Panc1 (cell line): ENCODE data around the gene E2F2. TPM values are rescaled to one million over a fixed set of nuclear protein-coding genes. Genes with fewer than 3 reads are reported as not detected.

ENCODE experiments used
- ATAC-seq: fragments of 200-7000 bp; cut with Tn5 transposase; 2 replicates; pipeline ENCODE4 v1.9.1; 2020; ENCODE audit warnings: mild to moderate bottlenecking, moderate library complexity
- BruUV-seq: library from RNA; stranded (reverse); fragments of 400-500 nt; replicated peaks from 2 replicates; lab custom pipeline; 2021; lab: Mats Ljungman, UMichigan
- CTCF ChIA-PET: fragments of 300-600 bp; sonication (Branson Sonifier 250); formaldehyde crosslinking; loops from one replicate; lab custom pipeline; 2022; ENCODE audit warnings: antibody characterized with exemption; lab: Charles Lee
- POLR2A ChIA-PET: fragments of 300-600 bp; sonication (Branson Sonifier 250); formaldehyde crosslinking; loops from one replicate; lab custom pipeline; 2022; ENCODE audit warnings: antibody characterized with exemption; lab: Charles Lee
- DNase-seq: peaks from one replicate; pipeline ENCODE4 v3.0.0-alpha.2; 2010; ENCODE audit warnings: low read depth, low spot score
- H3K27ac ChIP-seq: 2 replicates; pipeline ENCODE4 v1.5.1; 2011; ENCODE audit warnings: mild to moderate bottlenecking, low read length, inconsistent platforms
- H3K27me3 ChIP-seq: fragments of 200-500 bp; sonication (Bioruptor generic); 2 replicates; pipeline ENCODE4 v1.6.0; 2014; ENCODE audit warnings: low read length, inconsistent platforms; ENCODE audit not compliant: control insufficient read depth, insufficient read depth
- H3K36me3 ChIP-seq: fragments of 200-500 bp; sonication (Bioruptor generic); 2 replicates; pipeline ENCODE4 v1.5.1; 2014; ENCODE audit warnings: inconsistent platforms, mild to moderate bottlenecking, low read length, moderate library complexity; ENCODE audit not compliant: control insufficient read depth, insufficient read depth
- H3K4me1 ChIP-seq: 2 replicates; pipeline ENCODE4 v1.5.1; 2011; ENCODE audit warnings: inconsistent platforms, mild to moderate bottlenecking, low read length, moderate library complexity; ENCODE audit not compliant: control insufficient read depth, insufficient read depth
- H3K4me3 ChIP-seq, 2 experiments: 2 replicates each; pipeline ENCODE4 v1.5.1; 2011 to 2012; ENCODE audit warnings: low read depth in 2 of 2, low read length in 2 of 2, mild to moderate bottlenecking in 2 of 2, inconsistent platforms in 1 of 2, moderate library complexity in 1 of 2
- H3K9me3 ChIP-seq: fragments of 200-500 bp; sonication (Bioruptor generic); 2 replicates; pipeline ENCODE4 v1.5.1; 2014; ENCODE audit warnings: low read depth, mild to moderate bottlenecking, inconsistent platforms, low read length, moderate library complexity; ENCODE audit not compliant: control insufficient read depth, insufficient read depth
- POLR2AphosphoS5 ChIP-seq: IDR thresholded peaks from 2 replicates; pipeline ENCODE4 v1.6.1; 2012; ENCODE audit warnings: mild to moderate bottlenecking, low read depth, low read length, moderate library complexity
- SIN3A ChIP-seq: IDR thresholded peaks from 2 replicates; pipeline ENCODE4 v1.6.1; 2012; ENCODE audit warnings: low read depth, mild to moderate bottlenecking, low read length, moderate library complexity, borderline replicate concordance; ENCODE audit not compliant: insufficient read depth
- TCF7L2 ChIP-seq: IDR thresholded peaks from 2 replicates; pipeline ENCODE4 v1.6.1; 2011; ENCODE audit warnings: mild to moderate bottlenecking, low read depth, low read length, inconsistent platforms
- in situ Hi-C: cut with HindIII; loops from 2 replicates; pipeline ENCODE4 v1.10.0; 2016; ENCODE audit warnings: low sequenced_read_pairs, low pct_unique_long_range_greater_than_20kb
- intact Hi-C: fragments of 100-400 bp; cut with micrococcal nuclease; formaldehyde crosslinking; loops from one replicate; pipeline ENCODE4 v1.10.0; 2022; ENCODE audit not compliant: unreplicated experiment
- total RNA-seq: library from RNA; stranded (reverse); gene quantifications from one replicate; pipeline ENCODE4 v1.2.1, GENCODE V29; 2021; ENCODE audit not compliant: unreplicated experiment
- TF ChIP-seq, protein P1 (sequence below): fragments of 450-650 bp; IDR thresholded peaks from 2 replicates; pipeline ENCODE4 v1.5.1; 2017; ENCODE audit warnings: mild to moderate bottlenecking
- TF ChIP-seq, protein P2 (sequence below), 2 experiments: IDR thresholded peaks; 2 replicates each; pipeline ENCODE4 v1.6.1; 2011 to 2012; ENCODE audit warnings: low read depth in 2 of 2, control low read depth in 1 of 2, low read length in 1 of 2, mild to moderate bottlenecking in 1 of 2, moderate library complexity in 1 of 2; ENCODE audit not compliant: insufficient read depth in 1 of 2

Gene E2F2
- total RNA-seq, 1 experiment from 2014 or later = 9.5 TPM

DNA sequence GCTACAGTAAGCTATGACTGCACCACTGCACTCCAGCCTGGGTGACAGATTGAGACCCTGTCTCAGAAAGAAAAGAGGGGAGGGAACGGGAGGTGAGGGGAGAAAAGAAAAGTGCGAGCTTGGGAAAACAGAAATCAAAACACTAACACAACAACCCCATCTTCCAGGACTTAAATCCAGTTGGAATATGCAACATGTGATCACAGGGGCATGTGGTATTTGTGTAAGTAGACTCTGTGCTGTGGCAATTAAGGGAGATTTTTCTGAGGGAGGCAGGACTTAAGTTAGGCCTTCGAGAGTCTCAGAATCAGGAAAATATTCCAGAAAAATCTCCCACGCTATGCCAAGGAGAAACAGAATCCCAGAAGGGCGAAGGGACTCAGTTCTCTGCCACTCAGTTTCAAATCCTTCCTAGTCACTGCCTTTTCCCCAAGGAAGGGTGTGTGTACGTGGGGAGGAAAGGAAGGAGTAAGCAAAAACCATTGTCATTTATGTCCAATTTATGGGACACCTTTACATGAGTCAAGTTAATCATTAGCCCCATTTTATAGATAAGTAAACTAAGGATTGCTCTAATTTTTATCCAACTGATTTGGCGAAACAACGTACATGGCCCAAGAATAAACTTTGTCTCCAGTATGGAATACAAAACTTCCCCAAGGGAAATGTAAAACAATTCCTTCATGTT, 16.0 kb upstream of the E2F2 start:
- BruUV-seq = no TSS peak
- Histone ChIP-seq H3K4me1 (peaks cover 7% of the 10 kb centered on the region; the same call in 1 of the 2 replicates), H3K36me3 (no peaks in the 10 kb centered on the region), H3K27ac (peak overlapping the region; percentile 37; the same call in 1 of the 2 replicates), H3K4me3 (no peak overlapping the region), H3K9me3 (no peaks in the 10 kb centered on the region), H3K27me3 (no peaks in the 10 kb centered on the region)
- intact Hi-C loops (no loop called here), in situ Hi-C loops (no loop called here)
- DNase-seq = no peak
- ChIA-PET CTCF (interaction anchor here (0.6 to 4.8 kb wide), 2 partner anchors 91 to 144 kb away, joined by 6 to 68 read pairs; no protein-coding TSS in a partner anchor), POLR2A (interaction anchor here (0.6 to 1.1 kb wide), 3 partner anchors 11 to 357 kb away, joined by 3 to 4 read pairs (median 3); no protein-coding TSS in a partner anchor)
- ATAC-seq = no peak
- TF ChIP-seq SIN3A (no peak), POLR2AphosphoS5 (no peak), TCF7L2 (no peak)
- TF ChIP-seq, protein P1, sequence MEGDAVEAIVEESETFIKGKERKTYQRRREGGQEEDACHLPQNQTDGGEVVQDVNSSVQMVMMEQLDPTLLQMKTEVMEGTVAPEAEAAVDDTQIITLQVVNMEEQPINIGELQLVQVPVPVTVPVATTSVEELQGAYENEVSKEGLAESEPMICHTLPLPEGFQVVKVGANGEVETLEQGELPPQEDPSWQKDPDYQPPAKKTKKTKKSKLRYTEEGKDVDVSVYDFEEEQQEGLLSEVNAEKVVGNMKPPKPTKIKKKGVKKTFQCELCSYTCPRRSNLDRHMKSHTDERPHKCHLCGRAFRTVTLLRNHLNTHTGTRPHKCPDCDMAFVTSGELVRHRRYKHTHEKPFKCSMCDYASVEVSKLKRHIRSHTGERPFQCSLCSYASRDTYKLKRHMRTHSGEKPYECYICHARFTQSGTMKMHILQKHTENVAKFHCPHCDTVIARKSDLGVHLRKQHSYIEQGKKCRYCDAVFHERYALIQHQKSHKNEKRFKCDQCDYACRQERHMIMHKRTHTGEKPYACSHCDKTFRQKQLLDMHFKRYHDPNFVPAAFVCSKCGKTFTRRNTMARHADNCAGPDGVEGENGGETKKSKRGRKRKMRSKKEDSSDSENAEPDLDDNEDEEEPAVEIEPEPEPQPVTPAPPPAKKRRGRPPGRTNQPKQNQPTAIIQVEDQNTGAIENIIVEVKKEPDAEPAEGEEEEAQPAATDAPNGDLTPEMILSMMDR = no peak
- TF ChIP-seq, protein P2, sequence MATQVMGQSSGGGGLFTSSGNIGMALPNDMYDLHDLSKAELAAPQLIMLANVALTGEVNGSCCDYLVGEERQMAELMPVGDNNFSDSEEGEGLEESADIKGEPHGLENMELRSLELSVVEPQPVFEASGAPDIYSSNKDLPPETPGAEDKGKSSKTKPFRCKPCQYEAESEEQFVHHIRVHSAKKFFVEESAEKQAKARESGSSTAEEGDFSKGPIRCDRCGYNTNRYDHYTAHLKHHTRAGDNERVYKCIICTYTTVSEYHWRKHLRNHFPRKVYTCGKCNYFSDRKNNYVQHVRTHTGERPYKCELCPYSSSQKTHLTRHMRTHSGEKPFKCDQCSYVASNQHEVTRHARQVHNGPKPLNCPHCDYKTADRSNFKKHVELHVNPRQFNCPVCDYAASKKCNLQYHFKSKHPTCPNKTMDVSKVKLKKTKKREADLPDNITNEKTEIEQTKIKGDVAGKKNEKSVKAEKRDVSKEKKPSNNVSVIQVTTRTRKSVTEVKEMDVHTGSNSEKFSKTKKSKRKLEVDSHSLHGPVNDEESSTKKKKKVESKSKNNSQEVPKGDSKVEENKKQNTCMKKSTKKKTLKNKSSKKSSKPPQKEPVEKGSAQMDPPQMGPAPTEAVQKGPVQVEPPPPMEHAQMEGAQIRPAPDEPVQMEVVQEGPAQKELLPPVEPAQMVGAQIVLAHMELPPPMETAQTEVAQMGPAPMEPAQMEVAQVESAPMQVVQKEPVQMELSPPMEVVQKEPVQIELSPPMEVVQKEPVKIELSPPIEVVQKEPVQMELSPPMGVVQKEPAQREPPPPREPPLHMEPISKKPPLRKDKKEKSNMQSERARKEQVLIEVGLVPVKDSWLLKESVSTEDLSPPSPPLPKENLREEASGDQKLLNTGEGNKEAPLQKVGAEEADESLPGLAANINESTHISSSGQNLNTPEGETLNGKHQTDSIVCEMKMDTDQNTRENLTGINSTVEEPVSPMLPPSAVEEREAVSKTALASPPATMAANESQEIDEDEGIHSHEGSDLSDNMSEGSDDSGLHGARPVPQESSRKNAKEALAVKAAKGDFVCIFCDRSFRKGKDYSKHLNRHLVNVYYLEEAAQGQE (IDR thresholded peaks at IDR 0.05; ENCODE audit: insufficient read depth in 1 of 2, low read depth in 2 of 2, low read length in 1 of 2) = no peak

DNA sequence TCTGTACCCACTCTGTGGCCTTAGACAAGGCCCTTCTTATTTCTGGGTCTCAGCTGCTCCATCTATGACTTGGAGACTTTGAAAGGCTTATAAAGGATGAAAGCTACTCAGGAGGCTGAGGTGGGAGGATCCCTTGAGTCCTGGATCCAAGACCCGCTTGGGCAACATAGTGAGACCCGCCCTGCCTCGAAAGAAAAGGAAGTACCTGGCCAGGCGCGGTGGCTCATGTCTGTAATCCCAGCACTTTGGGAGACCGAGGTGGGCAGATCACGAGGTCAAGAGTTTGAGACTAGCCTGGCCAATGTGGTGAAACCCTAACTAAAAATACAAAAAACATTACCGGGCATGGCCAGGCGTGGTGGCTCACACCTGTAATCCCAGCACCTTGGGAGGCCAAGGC, 14.8 kb upstream of the E2F2 start:
- in situ Hi-C loops = no loop called here
- H3K9me3 ChIP-seq = no peaks in the 10 kb centered on the region
- BruUV-seq = no TSS peak

More for the DNA sequence above, 14.8 kb upstream of the E2F2 start:
- Histone ChIP-seq H3K4me3 (no peak overlapping the region), H3K4me1 (peaks cover 7% of the 10 kb centered on the region; the same call in 1 of the 2 replicates), H3K36me3 (no peaks in the 10 kb centered on the region), H3K27me3 (no peaks in the 10 kb centered on the region), H3K27ac (no peak overlapping the region)
- POLR2A ChIA-PET = no interaction called here
- CTCF ChIA-PET = interaction anchor here (0.7 to 4.8 kb wide), 4 partner anchors 19 to 221 kb away, joined by 3 to 68 read pairs (median 3); no protein-coding TSS in a partner anchor
- intact Hi-C loops = no loop called here
- TF ChIP-seq SIN3A (no peak), TCF7L2 (no peak), POLR2AphosphoS5 (no peak)
- TF ChIP-seq, protein P1 = no peak
- TF ChIP-seq, protein P2 (IDR thresholded peaks at IDR 0.05; ENCODE audit: insufficient read depth in 1 of 2, low read depth in 2 of 2, low read length in 1 of 2) = no peak
- DNase-seq (no peak), ATAC-seq (no peak)
